K562 treated with DMSO at 1 percent for 24 hours (cell line): ENCODE data around the gene CHRM1. TPM values are rescaled to one million over a fixed set of nuclear protein-coding genes. Genes with fewer than 3 reads are reported as not detected.

ENCODE experiments used
- total RNA-seq: library from RNA; unstranded; fragments of 300-600 nt; gene quantifications from 2 replicates; pipeline ENCODE4 v1.2.3, GENCODE V29; 2022; ENCODE audit warnings: low read depth; ENCODE audit not compliant: insufficient read depth

CHRM1 gene, protein sequence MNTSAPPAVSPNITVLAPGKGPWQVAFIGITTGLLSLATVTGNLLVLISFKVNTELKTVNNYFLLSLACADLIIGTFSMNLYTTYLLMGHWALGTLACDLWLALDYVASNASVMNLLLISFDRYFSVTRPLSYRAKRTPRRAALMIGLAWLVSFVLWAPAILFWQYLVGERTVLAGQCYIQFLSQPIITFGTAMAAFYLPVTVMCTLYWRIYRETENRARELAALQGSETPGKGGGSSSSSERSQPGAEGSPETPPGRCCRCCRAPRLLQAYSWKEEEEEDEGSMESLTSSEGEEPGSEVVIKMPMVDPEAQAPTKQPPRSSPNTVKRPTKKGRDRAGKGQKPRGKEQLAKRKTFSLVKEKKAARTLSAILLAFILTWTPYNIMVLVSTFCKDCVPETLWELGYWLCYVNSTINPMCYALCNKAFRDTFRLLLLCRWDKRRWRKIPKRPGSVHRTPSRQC
- total RNA-seq, result not detected in 2 replicates

DNA sequence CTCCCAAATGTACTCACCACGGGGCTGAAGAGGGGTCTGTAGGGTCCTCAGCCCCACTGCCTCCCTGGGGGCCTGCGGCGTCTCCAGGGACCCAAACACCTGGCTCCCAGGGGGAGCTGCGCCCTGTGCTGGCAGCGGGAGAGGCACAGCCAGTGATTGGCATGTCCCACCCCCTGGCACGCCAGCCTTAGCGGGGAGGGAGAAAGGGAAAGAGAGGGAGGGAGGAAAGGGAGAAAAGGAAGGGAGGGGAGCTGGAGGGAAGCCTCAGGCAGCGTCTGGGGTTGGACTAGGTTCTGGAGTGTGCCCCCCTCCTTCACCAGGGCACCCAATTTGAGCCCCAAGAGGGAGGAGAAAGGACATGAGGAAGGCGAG, at the start of gene CHRM1:
Gene CHRM1, minus strand, starts transcription at position 163 of the 372 bp plus-strand sequence. CDS start 10,263 bp downstream, outside the sequence.

DNA sequence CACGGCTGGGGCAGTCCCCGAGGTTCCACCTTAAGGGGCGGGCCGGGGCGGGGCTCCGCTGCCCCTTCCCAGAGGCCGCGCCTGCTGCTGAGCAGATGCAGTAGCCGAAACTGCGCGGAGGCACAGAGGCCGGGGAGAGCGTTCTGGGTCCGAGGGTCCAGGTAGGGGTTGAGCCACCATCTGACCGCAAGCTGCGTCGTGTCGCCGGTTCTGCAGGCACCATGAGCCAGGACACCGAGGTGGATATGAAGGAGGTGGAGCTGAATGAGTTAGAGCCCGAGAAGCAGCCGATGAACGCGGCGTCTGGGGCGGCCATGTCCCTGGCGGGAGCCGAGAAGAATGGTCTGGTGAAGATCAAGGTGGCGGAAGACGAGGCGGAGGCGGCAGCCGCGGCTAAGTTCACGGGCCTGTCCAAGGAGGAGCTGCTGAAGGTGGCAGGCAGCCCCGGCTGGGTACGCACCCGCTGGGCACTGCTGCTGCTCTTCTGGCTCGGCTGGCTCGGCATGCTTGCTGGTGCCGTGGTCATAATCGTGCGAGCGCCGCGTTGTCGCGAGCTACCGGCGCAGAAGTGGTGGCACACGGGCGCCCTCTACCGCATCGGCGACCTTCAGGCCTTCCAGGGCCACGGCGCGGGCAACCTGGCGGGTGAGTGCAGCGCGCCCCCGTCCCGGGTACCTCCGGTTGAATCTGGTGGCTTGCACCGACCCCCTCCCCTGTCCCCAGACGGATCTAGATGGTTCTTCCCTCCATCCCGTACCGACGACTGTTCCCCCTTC, 40.2 kb downstream of the CHRM1 start, which contains the start of gene SLC3A2:
Gene SLC3A2, plus strand, starts transcription at position 94 of the 776 bp plus-strand sequence. Its CDS starts 128 bp downstream, at position 222.

Other genes starting within 250 kb of the CHRM1 start
- 24.1 and 25.0 TPM in 2 replicates for gene UQCC3, start 249.7 kb downstream of the CHRM1 start, total RNA-seq
- 5.9 and 7.1 TPM in 2 replicates for gene LBHD1, start 249.1 kb downstream of the CHRM1 start, total RNA-seq
- 259 and 275 TPM in 2 replicates for gene UBXN1, start 242.3 kb downstream of the CHRM1 start, total RNA-seq
- 0.22 TPM in 1 of 2 replicates, not detected in the other for gene LRRN4CL, start 231.8 kb downstream of the CHRM1 start, total RNA-seq
- 49.7 and 57.8 TPM in 2 replicates for gene BSCL2, start 213.9 kb downstream of the CHRM1 start, total RNA-seq
- gene GNG3, start 213.7 kb downstream of the CHRM1 start, total RNA-seq, result 0.44 TPM in 1 of 2 replicates, not detected in the other
- 30.7 and 35.4 TPM in 2 replicates for gene HNRNPUL2, start 193.9 kb downstream of the CHRM1 start, total RNA-seq
- gene TTC9C, start 192.9 kb downstream of the CHRM1 start, total RNA-seq, result 53.1 and 59.6 TPM in 2 replicates
- gene ZBTB3, start 167.2 kb downstream of the CHRM1 start, total RNA-seq, result 3.9 and 4.2 TPM in 2 replicates
- gene POLR2G, start 159.8 kb downstream of the CHRM1 start, total RNA-seq, result 133 and 165 TPM in 2 replicates
- gene TAF6L, start 150.0 kb downstream of the CHRM1 start, total RNA-seq, result 37.5 and 47.4 TPM in 2 replicates
- gene TMEM179B, start 134.0 kb downstream of the CHRM1 start, total RNA-seq, result 51.3 and 52.2 TPM in 2 replicates
- gene TMEM223, start 129.4 kb downstream of the CHRM1 start, total RNA-seq, result 22.4 and 24.5 TPM in 2 replicates
- gene NXF1, start 115.9 kb downstream of the CHRM1 start, total RNA-seq, result 73.6 and 82.9 TPM in 2 replicates
- 88.1 and 93.6 TPM in 2 replicates for gene STX5, start 89.3 kb downstream of the CHRM1 start, total RNA-seq
- 4.1 TPM in 1 of 2 replicates, not detected in the other for gene TEX54, start 88.5 kb downstream of the CHRM1 start, total RNA-seq
- 53.8 and 55.3 TPM in 2 replicates for gene WDR74, start 81.8 kb downstream of the CHRM1 start, total RNA-seq
- gene SLC3A2, start 40.5 kb downstream of the CHRM1 start, total RNA-seq, result 456 and 459 TPM in 2 replicates
- gene SLC22A6, start 63.6 kb upstream of the CHRM1 start, total RNA-seq, result not detected in 2 replicates
- not detected in 2 replicates for gene SLC22A8, start 94.5 kb upstream of the CHRM1 start, total RNA-seq
- gene SLC22A24, start 222.9 kb upstream of the CHRM1 start, total RNA-seq, result not detected in 2 replicates